AG04449 (cell line): ENCODE measurements around the gene CMIP.

Experiments
- CTCF ChIA-PET: fragments of 350-600 bp; formaldehyde crosslinking; extraction: SDS; loops from one replicate; lab custom pipeline; 2021; ENCODE audit warnings: antibody characterized with exemption; lab: Yijun Ruan, JAX
- POLR2A ChIA-PET: fragments of 400-600, 350-600 bp; formaldehyde crosslinking; extraction: SDS; loops from one replicate; lab custom pipeline; 2020; ENCODE audit warnings: antibody characterized with exemption, inconsistent platforms; lab: Yijun Ruan, JAX
- DNase-seq: peaks from one replicate; pipeline ENCODE4 v3.0.0-alpha.2; 2010; ENCODE audit warnings: low read depth, low spot score
- H3K4me3 ChIP-seq: 2 replicates; pipeline ENCODE4 v1.5.1; 2011; ENCODE audit warnings: low read depth, mild to moderate bottlenecking, control low read depth, low read length
- TF ChIP-seq, protein P1 (sequence below): IDR thresholded peaks from one replicate; pipeline ENCODE4 v1.5.1; 2011; ENCODE audit warnings: mild to moderate bottlenecking, moderate library complexity, low read length, control low read depth, inconsistent platforms; ENCODE audit not compliant: insufficient read depth; ENCODE audit errors: missing control alignments

CMIP gene

DNA sequence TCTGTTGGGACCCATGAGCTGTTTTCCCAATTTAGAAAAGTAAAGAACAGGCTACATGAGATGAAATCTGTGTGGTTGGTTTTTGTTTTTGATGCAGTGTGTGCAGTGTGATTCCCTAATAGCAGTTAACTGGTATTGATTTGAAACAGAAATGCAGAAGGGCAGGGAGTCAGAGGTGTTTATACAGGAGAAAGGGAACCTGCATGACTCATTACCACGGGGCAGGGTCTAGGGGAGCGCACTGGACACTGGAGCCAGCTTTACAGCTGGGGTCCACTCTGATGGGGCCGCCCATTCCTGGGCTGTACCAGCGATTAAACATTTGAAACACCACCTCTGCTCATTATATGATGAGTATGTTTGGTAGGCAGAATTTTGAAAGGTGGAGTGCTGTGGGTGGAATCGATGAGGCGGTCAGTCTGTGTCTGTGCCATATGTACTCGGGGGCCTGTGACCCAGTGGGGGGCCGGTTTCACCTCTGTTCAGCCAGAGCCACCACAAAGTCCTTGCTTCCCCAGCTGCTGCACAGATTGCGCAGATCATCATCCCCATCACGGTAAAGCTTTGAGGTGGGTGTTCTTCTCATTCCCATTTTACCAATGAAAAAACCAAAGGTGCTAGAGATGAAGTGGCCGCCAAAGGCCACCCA lies 142.5 kb downstream of the CMIP start:
- DNase-seq: no peak

DNA sequence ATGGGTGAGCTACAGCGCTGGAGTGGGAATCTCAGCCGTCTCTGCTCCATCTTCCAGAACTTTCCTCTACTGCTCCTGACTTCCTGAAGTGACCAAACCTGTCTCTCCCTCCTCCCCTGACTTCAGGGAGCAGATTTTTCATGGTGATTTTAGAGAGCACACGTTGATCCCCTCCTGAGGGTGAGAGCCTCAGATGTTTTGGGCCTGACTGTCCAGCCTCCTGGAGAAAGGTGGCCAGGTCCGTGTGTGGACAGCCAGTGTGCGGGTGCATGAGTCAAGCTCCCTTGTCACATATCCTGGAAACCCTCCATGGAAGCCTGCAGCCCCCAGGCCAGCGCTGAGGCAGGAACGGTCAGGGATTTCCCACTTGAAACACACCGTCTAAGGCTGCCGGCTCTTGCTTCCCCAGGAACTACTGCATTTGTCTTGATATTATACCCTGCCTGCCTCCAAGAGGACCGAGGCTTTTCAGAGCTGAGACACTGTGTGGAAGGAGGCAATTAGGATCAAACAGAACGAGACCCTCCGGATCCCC lies 143.1 kb downstream of the CMIP start:
- no peak overlapping the region for H3K4me3 ChIP-seq
- DNase-seq: no peak
- ChIA-PET CTCF (interaction anchor here (0.8 to 1.0 kb wide), 2 partner anchors 11 to 13 kb away, joined by 3 read pairs; no protein-coding TSS in a partner anchor), POLR2A (no interaction called here)
- TF ChIP-seq, protein P1, sequence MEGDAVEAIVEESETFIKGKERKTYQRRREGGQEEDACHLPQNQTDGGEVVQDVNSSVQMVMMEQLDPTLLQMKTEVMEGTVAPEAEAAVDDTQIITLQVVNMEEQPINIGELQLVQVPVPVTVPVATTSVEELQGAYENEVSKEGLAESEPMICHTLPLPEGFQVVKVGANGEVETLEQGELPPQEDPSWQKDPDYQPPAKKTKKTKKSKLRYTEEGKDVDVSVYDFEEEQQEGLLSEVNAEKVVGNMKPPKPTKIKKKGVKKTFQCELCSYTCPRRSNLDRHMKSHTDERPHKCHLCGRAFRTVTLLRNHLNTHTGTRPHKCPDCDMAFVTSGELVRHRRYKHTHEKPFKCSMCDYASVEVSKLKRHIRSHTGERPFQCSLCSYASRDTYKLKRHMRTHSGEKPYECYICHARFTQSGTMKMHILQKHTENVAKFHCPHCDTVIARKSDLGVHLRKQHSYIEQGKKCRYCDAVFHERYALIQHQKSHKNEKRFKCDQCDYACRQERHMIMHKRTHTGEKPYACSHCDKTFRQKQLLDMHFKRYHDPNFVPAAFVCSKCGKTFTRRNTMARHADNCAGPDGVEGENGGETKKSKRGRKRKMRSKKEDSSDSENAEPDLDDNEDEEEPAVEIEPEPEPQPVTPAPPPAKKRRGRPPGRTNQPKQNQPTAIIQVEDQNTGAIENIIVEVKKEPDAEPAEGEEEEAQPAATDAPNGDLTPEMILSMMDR: no peak

More for the DNA sequence above, 142.5 kb downstream of the CMIP start:
- CTCF ChIA-PET: interaction anchor here (0.8 to 1.0 kb wide), 2 partner anchors 12 kb away, joined by 3 read pairs; no protein-coding TSS in a partner anchor
- TF ChIP-seq, protein P1: no peak
- H3K4me3 ChIP-seq: no peak overlapping the region
- POLR2A ChIA-PET: no interaction called here

DNA sequence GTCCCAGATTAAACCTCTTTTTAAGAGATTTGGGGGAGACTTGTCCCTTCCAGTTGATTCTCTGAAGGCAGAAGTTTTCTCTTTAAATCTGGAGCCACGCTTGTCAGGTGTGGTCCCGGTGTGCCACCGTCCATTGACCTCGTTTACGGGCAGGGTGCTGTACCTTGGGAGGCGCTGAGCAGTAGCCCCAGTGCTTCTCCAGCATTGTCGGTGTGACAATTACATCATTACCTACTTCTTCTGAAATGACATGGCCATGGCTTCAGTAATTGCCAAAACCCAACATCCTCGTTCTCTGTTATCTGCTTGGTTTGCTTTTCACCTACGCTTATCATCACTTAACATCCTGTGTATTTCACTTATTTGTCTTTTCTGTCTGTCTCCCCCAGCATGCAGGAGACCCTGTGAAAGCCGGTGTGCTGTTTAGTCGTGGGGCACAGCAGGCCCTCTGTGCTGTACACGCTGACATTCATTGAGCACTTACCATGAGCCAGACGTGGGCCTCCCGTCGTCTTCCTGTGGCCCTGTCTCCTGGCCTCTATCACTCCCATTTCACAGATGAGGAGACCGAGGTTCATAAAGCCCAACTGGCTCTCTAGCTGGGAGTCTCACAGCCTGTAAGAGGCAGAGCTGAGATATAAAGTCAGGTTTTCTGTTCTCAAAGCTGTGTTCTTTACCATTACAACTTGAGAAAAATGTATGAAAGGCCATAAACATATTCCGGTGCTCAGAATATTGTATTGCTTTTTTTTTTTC lies 143.9 kb downstream of the CMIP start:
- CTCF ChIA-PET: interaction anchor here (0.8 to 1.0 kb wide), 2 partner anchors 10 to 14 kb away, joined by 3 read pairs; no protein-coding TSS in a partner anchor
- DNase-seq: no peak
- no peak overlapping the region for H3K4me3 ChIP-seq
- TF ChIP-seq, protein P1: no peak
- POLR2A ChIA-PET: no interaction called here

DNA sequence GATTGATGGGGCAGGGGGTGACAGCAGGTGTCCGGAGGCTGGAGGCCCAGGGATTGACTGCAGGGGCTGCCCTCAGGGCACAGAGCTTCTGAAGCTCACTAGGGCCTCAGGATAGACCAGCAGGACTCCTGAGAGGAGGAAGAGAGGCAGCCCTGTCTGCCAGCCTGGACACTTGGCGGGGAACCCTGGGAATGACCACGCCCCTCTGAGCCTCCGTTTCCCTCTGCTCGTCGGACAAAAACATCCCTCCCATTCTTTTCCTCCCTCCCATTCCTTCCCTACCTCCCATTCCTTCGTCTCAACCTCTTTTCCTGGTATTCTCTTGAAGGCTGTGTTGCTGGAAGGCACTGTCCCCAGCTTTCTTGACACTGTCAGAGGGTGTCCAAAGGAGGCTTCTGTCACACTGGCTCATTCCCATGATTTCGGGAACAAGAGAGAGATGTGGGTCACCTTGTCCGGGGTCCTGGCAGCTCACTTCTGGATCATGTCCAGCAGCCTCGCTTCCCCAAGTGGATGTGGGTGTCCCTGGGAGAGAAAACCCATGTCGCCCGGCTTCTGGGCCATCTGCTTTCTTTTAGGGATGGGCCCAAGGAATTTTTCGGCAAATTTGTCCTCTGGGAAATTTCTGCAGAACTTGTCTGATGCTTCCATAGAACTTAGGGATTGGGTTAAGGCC lies 145.5 kb downstream of the CMIP start:
- ChIA-PET CTCF (no interaction called here), POLR2A (no interaction called here)

DNA sequence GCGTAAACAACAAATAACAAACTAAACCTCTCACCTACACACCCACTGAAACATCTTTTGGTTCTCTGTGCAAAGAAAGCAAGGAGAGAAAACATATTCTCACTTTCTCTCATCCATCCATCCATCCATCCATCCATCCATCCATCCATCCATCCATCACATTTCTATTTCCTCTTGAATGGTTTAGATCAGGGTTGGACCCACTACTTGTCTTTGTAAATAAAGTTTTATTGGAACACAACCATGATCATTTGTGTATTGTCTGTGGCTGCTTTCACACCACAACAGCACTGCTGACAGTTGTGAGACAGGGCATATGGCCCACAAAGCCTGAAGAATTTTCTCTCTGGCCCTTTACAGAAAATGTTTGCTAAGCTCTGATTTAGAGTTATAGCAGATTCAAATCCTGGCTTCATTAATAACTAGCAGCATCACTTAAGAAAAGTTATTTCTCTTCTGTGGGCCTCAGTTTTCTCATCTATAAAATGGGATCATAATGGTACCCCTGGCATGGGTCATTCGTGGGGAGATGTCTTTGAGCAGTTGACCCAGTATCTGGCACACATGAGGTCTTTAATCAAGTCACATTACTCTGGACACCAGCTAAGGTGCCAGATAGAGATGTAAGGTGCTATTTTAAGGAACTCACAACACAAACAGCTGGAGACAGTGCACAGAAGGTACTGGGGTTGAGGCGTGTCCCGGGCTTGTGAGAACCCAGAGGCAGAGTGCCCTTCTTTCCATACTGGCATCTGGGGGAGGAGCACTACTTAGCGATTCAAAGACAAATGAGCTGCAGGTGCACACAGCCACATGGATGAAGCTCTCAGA lies 146.3 kb downstream of the CMIP start:
- TF ChIP-seq, protein P1: no peak
- ChIA-PET POLR2A (no interaction called here), CTCF (no interaction called here)
- DNase-seq: no peak
- no peak overlapping the region for H3K4me3 ChIP-seq

More for the DNA sequence above, 145.5 kb downstream of the CMIP start:
- no peak for DNase-seq
- TF ChIP-seq, protein P1: no peak
- H3K4me3 ChIP-seq: no peak overlapping the region
